Skeletal muscle satellite cell (primary cell): ENCODE results near the gene SFSWAP.

Source experiments
- H3K27me3 ChIP-seq: 2 replicates; pipeline ENCODE4 v1.7.0; 2013; ENCODE audit warnings: low read length; ENCODE audit not compliant: control insufficient read depth, insufficient read depth
- H3K36me3 ChIP-seq: 2 replicates; pipeline ENCODE4 v1.7.0; 2013; ENCODE audit warnings: mild to moderate bottlenecking, control low read depth, low read length; ENCODE audit not compliant: insufficient read depth
- H3K4me1 ChIP-seq: 2 replicates; pipeline ENCODE4 v1.7.0; 2013; ENCODE audit warnings: low read length; ENCODE audit not compliant: control insufficient read depth, insufficient read depth
- H3K4me2 ChIP-seq: 2 replicates; pipeline ENCODE4 v1.7.0; 2013; ENCODE audit warnings: mild to moderate bottlenecking, low read length
- H3K4me3 ChIP-seq: 2 replicates; pipeline ENCODE4 v1.7.0; 2013; ENCODE audit warnings: low read length
- H3K9ac ChIP-seq: 2 replicates; pipeline ENCODE4 v1.7.0; 2013; ENCODE audit warnings: mild to moderate bottlenecking, low read depth, low read length, moderate library complexity
- H3K9me3 ChIP-seq: replicated peaks from 2 replicates; pipeline ENCODE4 v1.7.0; 2013; ENCODE audit warnings: mild to moderate bottlenecking, control low read depth, low read length

The SFSWAP gene

GRCh38 chr12:131754184-131754583 is 43.3 kb downstream of the SFSWAP start:
- peaks cover 71% of the 10 kb centered on the region for H3K36me3 ChIP-seq

GRCh38 chr12:131755305-131756113 is 44.6 kb downstream of the SFSWAP start:
- Histone ChIP-seq H3K9me3 (no peaks in the 10 kb centered on the region), H3K4me2 (no peak overlapping the region), H3K4me3 (no peak overlapping the region), H3K36me3 (peaks cover 68% of the 10 kb centered on the region), H3K27me3 (no peaks in the 10 kb centered on the region), H3K9ac (no peak overlapping the region), H3K4me1 (no peaks in the 10 kb centered on the region)

More at GRCh38 chr12:131754184-131754583, 43.3 kb downstream of the SFSWAP start:
- Histone ChIP-seq H3K4me2 (no peak overlapping the region), H3K27me3 (no peaks in the 10 kb centered on the region), H3K4me3 (no peak overlapping the region), H3K9ac (no peak overlapping the region), H3K4me1 (no peaks in the 10 kb centered on the region), H3K9me3 (no peaks in the 10 kb centered on the region)

DNA sequence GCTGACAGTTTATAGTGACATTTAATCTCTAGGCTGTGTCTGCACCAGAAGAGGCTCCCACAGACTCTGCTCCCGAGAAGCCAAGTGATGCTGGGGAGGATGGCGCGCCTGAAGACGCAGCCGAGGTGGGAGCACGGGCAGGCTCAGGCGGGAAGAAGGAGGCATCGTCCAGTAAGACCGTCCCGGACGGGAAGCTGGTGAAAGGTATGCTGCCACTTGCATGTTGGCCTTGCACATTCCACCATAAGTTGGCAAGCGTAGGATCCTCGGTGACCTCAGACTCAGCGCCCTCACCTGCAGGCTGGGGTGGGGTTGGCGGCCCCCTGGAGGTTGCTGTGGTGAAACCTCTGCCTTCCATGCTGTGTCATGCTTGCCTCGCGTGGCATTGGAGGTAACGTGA is 45.6 kb downstream of the SFSWAP start:
- peaks cover 70% of the 10 kb centered on the region for H3K36me3 ChIP-seq
- no peaks in the 10 kb centered on the region for H3K9me3 ChIP-seq
- no peaks in the 10 kb centered on the region for H3K27me3 ChIP-seq
- H3K4me1 ChIP-seq: no peaks in the 10 kb centered on the region
- H3K4me2 ChIP-seq: no peak overlapping the region
- H3K4me3 ChIP-seq: no peak overlapping the region
- no peak overlapping the region for H3K9ac ChIP-seq

DNA sequence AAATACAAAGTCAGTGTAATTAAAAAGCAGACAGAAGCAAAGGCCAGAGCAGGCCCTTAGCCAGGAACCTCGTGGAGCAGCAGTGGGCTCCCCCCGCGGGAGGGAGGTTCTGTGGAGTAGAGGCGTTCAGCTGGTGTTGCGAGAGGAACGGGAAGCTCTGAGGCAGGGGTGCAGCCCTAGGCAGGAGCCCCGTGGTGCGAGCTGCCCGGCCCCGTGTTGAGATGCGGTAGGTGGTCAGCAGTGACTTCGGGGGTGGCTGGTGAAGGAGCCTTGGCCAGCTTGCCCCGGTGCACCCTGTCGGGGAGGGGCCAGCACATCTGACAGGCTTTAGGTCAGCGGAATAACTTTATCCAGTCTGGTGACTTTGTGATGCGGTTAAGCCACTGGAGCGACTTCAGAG is 46.2 kb downstream of the SFSWAP start:
- H3K36me3 ChIP-seq: peaks cover 70% of the 10 kb centered on the region
- H3K4me3 ChIP-seq: no peak overlapping the region
- H3K4me2 ChIP-seq: no peak overlapping the region
- H3K9ac ChIP-seq: no peak overlapping the region
- H3K27me3 ChIP-seq: no peaks in the 10 kb centered on the region
- H3K4me1 ChIP-seq: no peaks in the 10 kb centered on the region
- no peaks in the 10 kb centered on the region for H3K9me3 ChIP-seq

GRCh38 chr12:131758016-131758739 is 47.3 kb downstream of the SFSWAP start:
- Histone ChIP-seq H3K36me3 (peaks cover 63% of the 10 kb centered on the region), H3K4me1 (no peaks in the 10 kb centered on the region), H3K9ac (no peak overlapping the region), H3K27me3 (no peaks in the 10 kb centered on the region), H3K9me3 (no peaks in the 10 kb centered on the region), H3K4me3 (no peak overlapping the region), H3K4me2 (no peak overlapping the region)

- H3K27me3 ChIP-seq: no peaks in the 10 kb centered on the region
- peaks cover 57% of the 10 kb centered on the region for H3K36me3 ChIP-seq
- no peaks in the 10 kb centered on the region for H3K9me3 ChIP-seq
- H3K4me3 ChIP-seq: no peak overlapping the region
- no peak overlapping the region for H3K9ac ChIP-seq
- no peak overlapping the region for H3K4me2 ChIP-seq
- no peaks in the 10 kb centered on the region for H3K4me1 ChIP-seq
Measured at GRCh38 chr12:131759176-131759575, 48.3 kb downstream of the SFSWAP start.

DNA sequence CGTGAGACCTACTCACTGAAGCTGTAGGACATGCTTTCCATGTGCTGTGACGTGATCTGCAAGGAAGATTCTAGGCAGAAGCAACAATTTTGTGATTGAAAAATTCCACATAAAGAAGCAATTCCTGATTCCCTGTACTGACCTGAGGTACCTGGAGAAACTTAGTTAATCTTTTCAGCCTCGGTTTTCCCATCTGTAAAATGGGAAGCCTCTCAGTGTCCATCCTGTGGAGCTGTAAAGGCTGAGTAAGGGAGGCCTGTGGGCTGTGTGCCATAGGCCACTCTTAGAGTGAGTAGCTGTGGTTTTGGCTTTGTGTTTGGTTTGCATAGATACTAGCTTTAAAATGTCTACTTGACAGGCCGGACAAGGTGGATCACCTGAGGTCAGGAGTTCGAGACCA is 50.7 kb downstream of the SFSWAP start:
- no peaks in the 10 kb centered on the region for H3K27me3 ChIP-seq
- H3K4me2 ChIP-seq: no peak overlapping the region
- no peaks in the 10 kb centered on the region for H3K4me1 ChIP-seq
- no peak overlapping the region for H3K9ac ChIP-seq
- no peak overlapping the region for H3K4me3 ChIP-seq
- H3K9me3 ChIP-seq: no peaks in the 10 kb centered on the region
- H3K36me3 ChIP-seq: peaks cover 56% of the 10 kb centered on the region

DNA sequence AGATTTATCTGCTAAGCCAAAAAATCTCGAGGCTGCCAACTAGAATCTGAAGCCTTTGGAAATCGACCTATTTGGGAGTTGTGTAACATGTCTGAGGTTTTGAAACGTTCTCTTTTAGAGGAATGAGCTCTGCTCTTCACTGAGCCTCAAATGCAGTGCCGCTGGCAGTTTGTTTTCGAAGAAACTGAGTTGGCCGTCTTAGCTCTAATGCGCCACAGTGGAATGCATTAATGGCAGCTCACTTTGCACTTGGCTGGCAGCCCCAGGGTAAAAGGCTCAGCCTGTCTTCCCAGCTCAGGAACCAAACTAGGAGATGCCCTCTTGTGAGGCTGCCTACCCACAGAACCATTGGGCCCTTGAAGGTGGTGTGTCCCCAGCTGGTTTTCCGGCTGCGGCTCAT is 53.8 kb downstream of the SFSWAP start:
- Histone ChIP-seq H3K4me3 (no peak overlapping the region), H3K9me3 (no peaks in the 10 kb centered on the region), H3K9ac (no peak overlapping the region), H3K36me3 (peaks cover 46% of the 10 kb centered on the region), H3K4me1 (no peaks in the 10 kb centered on the region), H3K27me3 (no peaks in the 10 kb centered on the region), H3K4me2 (no peak overlapping the region)

- Histone ChIP-seq H3K36me3 (peaks cover 51% of the 10 kb centered on the region), H3K9ac (no peak overlapping the region), H3K27me3 (no peaks in the 10 kb centered on the region), H3K4me2 (no peak overlapping the region), H3K9me3 (no peaks in the 10 kb centered on the region), H3K4me1 (no peaks in the 10 kb centered on the region), H3K4me3 (no peak overlapping the region)
Measured at GRCh38 chr12:131765961-131766360, 55.1 kb downstream of the SFSWAP start.

DNA sequence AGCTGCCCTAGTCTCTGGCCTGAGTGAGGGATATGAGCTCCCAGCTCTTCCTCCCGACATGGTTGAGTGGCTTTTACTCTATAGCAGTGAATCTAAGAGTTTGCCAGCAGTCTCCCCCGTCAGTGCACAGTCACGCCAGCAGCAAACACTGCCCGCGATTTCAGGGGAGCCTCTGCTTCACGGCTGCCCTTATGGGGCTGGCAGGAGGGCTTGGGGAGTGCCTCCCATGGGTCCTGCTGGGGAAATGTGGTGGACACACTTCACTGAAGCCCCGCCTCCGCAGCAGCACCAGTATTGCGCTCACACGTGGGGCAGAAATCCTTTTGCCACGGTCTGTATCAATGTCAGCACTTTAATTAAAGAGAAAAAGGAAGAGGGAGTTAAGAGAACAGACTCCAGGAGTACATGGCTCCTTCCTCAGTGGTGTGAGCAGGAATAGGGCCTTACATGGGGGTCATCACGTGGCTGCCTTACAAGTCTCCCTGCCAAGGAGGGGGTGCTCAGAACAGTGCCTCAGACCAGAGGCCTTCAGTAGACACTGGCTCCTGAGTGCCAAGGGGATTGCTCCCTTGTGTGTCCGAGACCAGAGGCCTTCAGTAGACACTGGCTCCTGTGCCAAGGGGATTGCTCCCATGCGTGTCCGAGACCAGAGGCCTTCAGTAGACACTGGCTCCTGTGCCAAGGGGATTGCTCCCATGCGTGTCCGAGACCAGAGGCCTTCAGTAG is 55.7 kb downstream of the SFSWAP start:
- no peak overlapping the region for H3K4me3 ChIP-seq
- H3K9ac ChIP-seq: no peak overlapping the region
- H3K4me2 ChIP-seq: no peak overlapping the region
- no peaks in the 10 kb centered on the region for H3K9me3 ChIP-seq
- no peaks in the 10 kb centered on the region for H3K27me3 ChIP-seq
- peaks cover 45% of the 10 kb centered on the region for H3K36me3 ChIP-seq
- no peaks in the 10 kb centered on the region for H3K4me1 ChIP-seq

- Histone ChIP-seq H3K36me3 (peaks cover 61% of the 10 kb centered on the region), H3K4me2 (no peak overlapping the region), H3K9me3 (no peaks in the 10 kb centered on the region), H3K4me3 (no peak overlapping the region), H3K9ac (no peak overlapping the region), H3K4me1 (peaks cover 1% of the 10 kb centered on the region), H3K27me3 (no peaks in the 10 kb centered on the region)
Measured at GRCh38 chr12:131770120-131770519, 59.2 kb downstream of the SFSWAP start.
